Right lobe of liver (tissue), 4 donors: ENCODE data around the gene WDR1.

ENCODE experiments used
- CTCF ChIP-seq, 4 donors: fragments of 200-600 bp in 3 of 4; fragments of 450-650 bp in 1 of 4; IDR thresholded peaks; one replicate each; pipeline versions ENCODE4 v1.5.1 to v1.8.0; 2016 to 2022; ENCODE audit warnings: antibody characterized with exemption in 4 of 4, mild to moderate bottlenecking in 2 of 4
- POLR2A ChIP-seq: fragments of 450-650 bp; IDR thresholded peaks from one replicate; pipeline ENCODE4 v1.6.1; 2017; ENCODE audit warnings: antibody characterized with exemption, mild to moderate bottlenecking
- donor health status: DM: no; HTN: no; CAD: no.
- donor health status: DM: no; HTN: no; CAD: no.
- donor health status: DM: no; HTN: yes; CAD: no.

GRCh38 chr4:10102474-10103332 lies 13.9 kb downstream of the WDR1 start:
- TF ChIP-seq CTCF (IDR thresholded peaks at IDR 0.05) (no peak), POLR2A (no peak)
